ENCODE measurements around the gene CDCA4.
A peak's percentile ranks its signal among the peaks of the same experiment; 100 is the strongest.

CDCA4 gene

DNA sequence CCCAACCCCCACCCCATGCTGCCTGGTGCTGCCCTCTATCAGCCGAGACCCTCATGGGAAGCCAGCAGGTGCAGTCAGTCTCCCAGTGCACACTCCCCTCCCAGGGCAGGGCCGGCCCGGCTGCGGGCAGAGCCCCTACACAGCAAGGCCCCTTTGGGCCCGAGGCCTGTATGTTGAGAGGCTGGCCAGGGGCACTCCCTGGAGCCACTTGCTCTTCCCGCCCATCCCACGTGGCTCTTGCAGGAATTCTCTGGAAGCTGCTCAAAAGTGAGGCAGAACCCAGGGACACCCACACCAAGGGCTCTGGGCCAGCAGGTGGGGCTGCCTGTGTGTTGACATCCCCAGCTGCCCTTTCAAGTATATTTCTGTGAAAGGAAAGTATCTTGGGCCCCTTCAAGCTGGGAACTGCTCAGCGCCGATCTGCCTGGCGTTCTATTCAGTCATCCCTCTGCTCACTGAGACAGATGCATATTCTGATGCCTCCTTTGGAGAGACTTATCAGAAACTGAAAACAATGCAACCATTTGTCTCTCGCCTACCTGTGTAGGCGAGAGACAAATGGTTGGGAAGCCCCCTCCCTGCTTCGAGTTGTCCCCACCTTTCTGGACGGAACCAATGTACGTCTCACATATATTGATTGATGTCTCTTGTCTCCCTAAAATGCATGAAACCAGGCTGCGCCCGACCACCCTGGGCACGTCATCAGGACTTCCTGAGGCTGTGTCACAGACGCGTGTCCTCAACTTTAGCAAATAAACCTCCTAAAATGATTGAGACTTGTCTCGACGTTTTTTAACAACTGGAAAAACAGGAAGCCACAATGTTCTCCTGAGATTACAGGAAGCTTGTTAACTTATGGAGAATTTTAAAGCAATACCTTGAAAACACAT is 38.4 kb upstream of the CDCA4 start:
- DNase-seq = peak in 3 of 10 donors; percentile 39 to 82 (median 70)
- intact Hi-C loops (cut with DNase I) = no loop called here

DNA sequence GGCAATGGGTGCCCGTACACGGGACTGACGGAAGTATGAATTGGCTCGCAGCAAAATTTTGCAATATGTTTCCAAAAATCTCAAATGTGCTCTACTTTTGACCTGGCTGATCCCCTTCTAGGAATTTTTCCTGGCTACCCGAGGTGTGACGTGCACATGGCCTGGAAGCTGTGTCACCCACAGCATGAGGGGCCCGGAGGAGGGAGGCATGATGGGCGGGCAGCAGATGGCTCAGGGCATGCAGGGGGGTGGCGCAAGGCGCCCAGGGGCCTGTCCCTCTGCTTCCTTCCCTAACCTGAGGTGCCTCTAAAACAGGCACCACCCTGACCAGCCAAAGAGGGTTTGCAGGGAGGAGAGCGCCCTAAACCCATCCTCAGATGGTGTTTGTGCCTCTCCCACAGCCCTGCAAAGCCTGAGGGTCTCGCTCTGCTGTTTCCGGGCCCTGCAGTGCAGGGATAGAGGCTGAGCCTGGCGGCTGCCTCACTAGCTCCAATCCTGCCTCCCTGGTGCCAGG is 37.7 kb upstream of the CDCA4 start:
- intact Hi-C loops (cut with DNase I) = no loop called here
- DNase-seq = peak in 3 of 10 donors; percentile 50 to 67 (median 57)

GRCh38 chr14:105056303-105056831 is 35.5 kb upstream of the CDCA4 start:
- DNase-seq = peak in 3 of 10 donors; percentile 53 to 73 (median 66)
- intact Hi-C loops (cut with DNase I) = no loop called here

DNA sequence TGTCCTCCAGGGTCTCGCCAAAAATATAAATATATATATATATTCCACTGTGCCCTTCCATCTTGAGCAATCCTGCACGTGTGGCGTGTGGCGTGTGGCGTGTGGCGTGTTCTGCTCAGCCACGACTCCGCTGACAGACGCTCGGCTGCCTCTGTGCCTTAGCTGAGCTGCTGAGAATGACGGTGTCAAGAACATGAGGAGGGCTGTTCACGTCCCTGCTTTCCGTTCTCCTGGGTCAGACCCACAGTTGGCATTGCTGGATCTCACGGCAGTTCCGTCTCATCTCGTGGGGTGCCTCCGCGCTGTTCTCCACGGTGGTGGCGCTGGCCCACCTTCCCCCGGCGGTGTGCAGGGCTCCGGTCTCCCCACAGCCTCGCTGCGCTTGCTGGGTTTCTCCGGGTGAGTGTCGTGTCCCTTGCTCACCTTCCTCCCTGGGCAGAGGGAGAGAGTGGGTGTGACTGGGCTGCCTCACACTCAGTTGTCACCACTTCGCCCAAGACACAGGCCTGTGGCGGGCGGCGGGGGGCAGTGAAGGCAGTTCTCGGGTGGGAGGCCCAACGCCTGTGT is 34.9 kb upstream of the CDCA4 start:
- peak in 3 of 10 donors; percentile 40 to 55 (median 43) for DNase-seq
- intact Hi-C loops (cut with DNase I) = no loop called here

DNA sequence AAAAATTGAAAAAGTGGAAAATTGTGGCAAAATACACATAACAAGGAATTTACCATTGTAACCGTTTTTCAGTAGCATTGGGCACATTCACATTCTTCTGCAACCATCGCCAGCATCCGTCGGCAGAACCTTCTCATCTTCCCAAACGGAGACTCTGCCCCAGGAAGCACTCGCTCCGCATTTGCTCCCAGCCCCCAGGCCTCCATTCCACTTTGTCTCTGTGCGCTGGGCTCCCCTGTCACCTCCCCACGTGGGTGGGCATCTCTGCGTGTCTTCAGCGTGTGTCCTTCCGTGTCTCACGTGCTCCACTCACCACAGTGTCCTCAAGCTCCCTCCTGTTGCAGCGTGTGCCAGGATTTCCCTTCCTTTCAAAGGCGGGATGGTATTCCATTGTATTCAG is 34.5 kb upstream of the CDCA4 start:
- peak in 3 of 10 donors; percentile 27 to 62 (median 47) for DNase-seq
- intact Hi-C loops (cut with DNase I) = no loop called here

- peak in 3 of 10 donors; percentile 42 to 81 (median 57) for DNase-seq
- intact Hi-C loops (cut with DNase I) = no loop called here
These were observed 33.1 kb upstream of the CDCA4 start for GRCh38 chr14:105053996-105054395.

DNA sequence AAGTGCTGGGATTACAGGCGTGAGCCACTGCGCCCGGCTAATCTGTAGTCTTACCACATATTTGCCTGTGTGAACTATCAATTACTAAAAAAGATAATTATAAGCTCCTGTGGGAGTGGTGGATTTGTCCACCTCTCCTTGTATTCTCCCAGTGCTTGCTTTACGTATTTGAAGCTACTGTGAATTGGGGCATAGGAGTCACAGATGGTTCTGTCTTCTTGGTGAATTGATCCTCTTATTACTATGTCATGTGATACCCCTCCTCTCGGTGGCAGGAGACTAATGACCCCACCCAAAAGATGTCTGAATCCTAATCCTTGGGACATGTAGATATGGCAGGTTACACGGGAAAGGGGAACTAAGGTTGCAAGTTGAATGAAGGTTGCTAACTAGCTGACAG is 32.5 kb upstream of the CDCA4 start:
- no peak for DNase-seq
- intact Hi-C loops (cut with DNase I) = no loop called here

DNA sequence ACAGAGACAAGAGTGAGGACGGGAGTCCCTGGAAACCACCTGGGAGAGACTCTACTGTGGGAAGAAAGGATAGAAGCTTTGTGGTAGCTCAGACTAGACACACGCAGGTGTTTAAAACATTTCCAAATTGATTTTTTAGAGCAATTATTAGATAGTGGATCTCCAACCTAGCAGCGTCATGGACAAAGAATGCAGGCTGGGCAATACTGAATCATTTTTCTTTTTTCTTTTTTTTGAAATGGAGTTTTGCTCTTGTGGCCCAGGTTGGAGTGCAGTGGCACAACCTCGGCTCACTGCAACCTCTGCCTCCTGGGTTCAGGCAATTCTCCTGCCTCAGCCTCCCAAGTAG is 31.2 kb upstream of the CDCA4 start:
- peak in 2 of 10 donors; percentile 5 to 21 for DNase-seq
- intact Hi-C loops (cut with DNase I) = no loop called here

GRCh38 chr14:105051182-105052109 is 30.6 kb upstream of the CDCA4 start:
- intact Hi-C loops (cut with DNase I) = no loop called here
- peak in 2 of 10 donors; percentile 66 to 79 for DNase-seq

DNA sequence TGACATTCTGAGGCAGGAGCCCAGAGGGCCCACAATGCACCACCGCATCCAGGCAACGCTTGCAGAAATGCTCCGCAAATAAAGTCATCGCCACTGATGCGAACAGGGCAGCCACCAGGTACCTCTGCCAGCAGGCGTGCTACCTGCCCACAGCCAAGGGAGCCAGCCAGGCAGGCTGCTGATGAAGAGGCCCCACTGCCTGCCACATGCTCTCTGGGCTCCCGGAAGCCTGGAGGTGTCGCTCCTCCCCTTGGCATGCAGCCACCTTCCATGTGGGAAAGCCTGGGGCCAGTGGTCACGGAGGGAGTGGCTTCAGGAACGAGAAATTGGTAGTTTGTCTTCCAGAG is 29.6 kb upstream of the CDCA4 start:
- peak in 2 of 10 donors; percentile 60 to 67 for DNase-seq
- intact Hi-C loops (cut with DNase I) = no loop called here

DNA sequence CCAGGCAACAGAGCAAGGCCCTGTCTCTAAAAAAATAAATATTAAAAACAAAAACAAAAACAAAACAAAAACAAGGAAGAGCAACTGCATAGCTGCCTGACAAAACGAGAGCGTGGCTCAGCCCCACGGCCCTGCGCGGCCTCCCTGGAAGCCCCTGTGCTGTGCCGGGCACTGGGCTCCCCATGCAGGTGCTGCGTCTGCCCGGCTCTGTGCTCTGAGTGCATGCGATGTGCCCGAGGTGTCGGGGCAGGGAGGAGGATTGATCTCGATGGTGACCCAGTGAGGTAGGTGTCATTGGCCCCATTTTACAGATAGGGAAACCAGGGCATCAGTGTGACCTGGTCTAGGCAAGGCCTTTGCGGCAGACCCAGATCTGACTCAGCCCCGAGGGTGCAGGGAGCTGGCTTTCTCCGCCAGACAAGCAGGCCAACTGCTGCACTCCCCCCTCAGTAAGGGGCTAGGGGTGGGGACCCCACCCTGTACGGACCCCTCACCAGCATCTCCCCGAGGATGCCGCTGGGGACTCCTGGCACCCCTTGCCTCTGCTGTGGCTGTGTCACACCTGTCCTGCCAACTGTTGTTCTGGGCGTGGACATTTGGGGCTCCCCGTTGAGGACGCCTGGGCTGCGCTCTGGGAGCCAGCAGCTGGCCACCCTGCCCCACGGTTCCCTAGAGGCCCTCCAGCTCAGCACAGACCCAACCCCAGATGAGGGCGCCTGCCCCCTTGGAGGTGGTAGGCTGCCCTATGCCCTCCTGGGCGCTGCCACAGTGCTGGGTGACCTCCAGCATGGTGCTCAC is 29.1 kb upstream of the CDCA4 start:
- DNase-seq = peak in 2 of 10 donors; percentile 33 to 76
- intact Hi-C loops (cut with DNase I) = loop anchor here (10.0 kb wide), 1 partner anchor 155 kb away; no protein-coding TSS in a partner anchor

GRCh38 chr14:105047283-105048016 is 26.6 kb upstream of the CDCA4 start:
- DNase-seq = peak in 2 of 10 donors; percentile 60 to 75
- intact Hi-C loops (cut with DNase I) = loop anchor here (10.0 kb wide), 1 partner anchor 153 kb away; no protein-coding TSS in a partner anchor

- intact Hi-C loops (cut with DNase I) = loop anchor here (10.0 kb wide), 1 partner anchor 152 kb away; no protein-coding TSS in a partner anchor
- DNase-seq = peak in 2 of 10 donors; percentile 32 to 82
These were observed 26.0 kb upstream of the CDCA4 start for GRCh38 chr14:105046891-105047282.

DNA sequence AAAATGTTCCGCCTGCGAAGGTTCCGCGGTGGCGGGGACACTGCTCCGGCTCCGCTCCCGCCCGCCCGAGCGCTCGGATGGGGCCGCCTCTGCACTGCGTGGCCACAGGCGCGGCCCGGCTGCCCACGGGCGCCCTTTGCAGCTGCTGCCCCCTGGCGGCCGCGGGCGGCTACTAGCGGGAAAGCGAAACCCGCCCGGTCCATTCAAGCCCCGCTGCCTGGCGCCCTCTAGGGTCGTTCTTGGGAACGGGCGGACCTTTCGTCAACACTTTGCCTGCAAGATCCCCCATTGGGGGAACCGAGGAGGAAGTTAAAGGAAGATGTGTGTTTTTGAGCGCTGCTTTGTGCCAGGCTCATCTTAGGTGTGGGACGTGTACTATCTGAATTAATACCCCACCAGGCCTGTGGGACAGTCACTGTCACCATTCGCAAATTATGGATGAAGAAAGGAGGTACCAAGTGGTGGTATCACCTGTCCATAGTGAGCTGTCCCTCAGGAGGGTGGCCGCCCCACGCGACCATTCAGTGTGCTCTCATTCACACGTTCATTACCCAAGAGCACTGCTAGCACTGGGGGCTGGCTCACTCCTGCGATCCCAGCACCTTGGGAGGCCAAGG is 24.9 kb upstream of the CDCA4 start:
- intact Hi-C loops (cut with DNase I) = loop anchor here (1.0 to 10.0 kb wide), 3 partner anchors 25 to 151 kb away; partner anchors contain the start of gene CDCA4
- peak; percentile 39 to 95 (median 75) for DNase-seq

- intact Hi-C loops (cut with DNase I) = loop anchor here (2.0 to 10.0 kb wide), 2 partner anchors 23 to 149 kb away; partner anchors contain the start of gene CDCA4
- peak in 1 of 10 donors; percentile 35 for DNase-seq
These were observed 22.8 kb upstream of the CDCA4 start for GRCh38 chr14:105043641-105044040.

GRCh38 chr14:105042813-105043212 is 21.9 kb upstream of the CDCA4 start:
- DNase-seq = peak in 2 of 10 donors; percentile 39 to 60
- intact Hi-C loops (cut with DNase I) = loop anchor here (10.0 kb wide), 1 partner anchor 148 kb away; no protein-coding TSS in a partner anchor

GRCh38 chr14:105041841-105042765 is 21.2 kb upstream of the CDCA4 start:
- peak in 2 of 10 donors; percentile 60 to 66 for DNase-seq
- intact Hi-C loops (cut with DNase I) = loop anchor here (10.0 kb wide), 1 partner anchor 147 kb away; no protein-coding TSS in a partner anchor

Data from posterior cingulate gyrus (tissue), 11 donors.